NCI-H128 (cell line): ENCODE results near the gene OXCT2.
A peak's percentile ranks its signal among the peaks of the same experiment; 100 is the strongest.
"Not testable (repeated sequence)": the region's sequence is repeated elsewhere in the genome, so short reads cannot be mapped to it uniquely, and the experiment has no call there.

Source experiments
- DNase-seq: peaks from one replicate; lab custom pipeline; 2025; ENCODE audit not compliant: unreplicated experiment; lab: John Stamatoyannopoulos, UW

OXCT2 gene

DNA sequence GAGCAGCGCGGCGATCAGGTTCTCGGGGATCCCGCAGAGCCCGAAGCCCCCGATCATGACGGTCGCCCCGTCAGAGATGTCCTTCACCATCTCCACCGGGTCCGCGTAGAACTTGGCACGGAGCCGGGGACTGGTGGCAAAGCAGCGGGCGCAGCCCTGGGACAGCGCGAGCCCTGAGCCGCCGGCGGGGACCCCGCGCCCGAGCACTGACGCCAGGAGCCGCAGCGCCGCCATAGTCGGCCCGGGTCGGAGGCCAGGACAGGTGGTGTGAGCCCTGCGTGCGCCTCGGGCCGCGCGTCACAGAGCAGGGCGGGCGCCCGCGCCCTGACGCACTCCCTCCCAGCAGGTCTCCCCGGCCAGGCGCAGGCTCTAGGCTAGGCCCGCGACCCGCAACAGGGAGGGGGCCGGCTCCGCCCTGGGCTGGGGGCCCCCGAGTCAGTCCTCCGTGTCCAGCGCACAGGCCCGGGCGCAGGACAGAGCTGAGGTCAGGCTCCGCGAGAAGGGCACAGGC lies at the start of gene OXCT2:
TSS of gene OXCT2 (minus strand) at position 327 of the 511 bp plus-strand sequence. CDS start at position 234, 93 bp downstream.
- DNase-seq: not testable (repeated sequence)

- DNase-seq: no peak
Measured at GRCh38 chr1:39819091-39819812, 48.1 kb upstream of the OXCT2 start.

- no peak for DNase-seq
Measured at GRCh38 chr1:39818482-39818881, 47.3 kb upstream of the OXCT2 start.

- not testable (repeated sequence) for DNase-seq
Measured at GRCh38 chr1:39817091-39817932, 46.2 kb upstream of the OXCT2 start.

DNA sequence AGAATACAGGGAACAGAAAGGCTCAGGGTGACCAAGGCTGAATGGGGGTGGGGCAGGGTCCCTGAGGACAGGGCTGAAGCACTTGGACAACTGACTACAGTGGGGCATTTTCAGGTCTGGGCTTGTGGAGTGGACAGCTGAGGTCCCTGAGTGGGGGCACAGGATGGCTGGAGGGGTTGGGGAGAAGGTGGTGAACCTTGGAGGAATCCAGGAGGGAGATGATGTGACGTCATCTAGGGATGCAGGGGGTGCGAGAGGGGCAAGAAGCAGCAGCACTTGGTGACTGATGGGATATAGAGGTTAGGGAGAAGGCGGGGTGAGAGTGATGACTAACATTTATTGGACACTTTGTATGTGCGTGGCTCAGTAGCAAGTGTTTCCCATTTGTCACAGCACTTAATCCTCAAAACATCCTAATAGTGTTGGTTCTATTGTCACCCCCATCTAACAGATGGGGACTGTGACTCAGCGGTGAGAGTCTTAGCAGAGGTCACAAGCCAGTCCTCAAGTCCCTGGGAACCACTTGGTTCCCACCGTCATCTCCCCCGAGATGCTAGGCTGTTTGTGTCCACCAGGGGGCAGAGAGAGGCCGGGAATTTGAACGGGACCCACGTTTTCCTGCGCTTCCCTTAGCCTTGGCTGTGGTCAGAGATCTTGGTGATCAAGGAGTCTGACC lies 45.4 kb upstream of the OXCT2 start:
- DNase-seq: peak; percentile 60

DNA sequence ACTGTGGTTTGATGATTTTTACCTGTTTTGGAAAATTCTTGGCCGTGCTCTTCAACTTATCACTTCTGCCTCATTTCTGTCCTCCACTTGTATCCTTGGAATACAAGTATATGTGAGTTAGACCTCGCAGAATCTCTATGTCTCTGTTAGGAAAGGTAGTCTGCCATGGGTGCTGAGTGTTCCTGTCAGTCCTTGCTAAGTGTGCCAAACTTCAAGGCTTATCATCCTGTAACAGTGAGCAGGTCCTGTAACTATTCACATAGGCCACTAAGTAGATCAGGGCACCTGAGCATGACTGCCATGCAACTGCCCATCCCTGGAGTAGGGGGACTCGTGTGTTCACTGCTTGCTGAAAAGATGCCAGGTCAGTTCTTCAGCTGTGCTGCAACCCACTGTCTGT lies 41.8 kb upstream of the OXCT2 start:
- DNase-seq: no peak

DNA sequence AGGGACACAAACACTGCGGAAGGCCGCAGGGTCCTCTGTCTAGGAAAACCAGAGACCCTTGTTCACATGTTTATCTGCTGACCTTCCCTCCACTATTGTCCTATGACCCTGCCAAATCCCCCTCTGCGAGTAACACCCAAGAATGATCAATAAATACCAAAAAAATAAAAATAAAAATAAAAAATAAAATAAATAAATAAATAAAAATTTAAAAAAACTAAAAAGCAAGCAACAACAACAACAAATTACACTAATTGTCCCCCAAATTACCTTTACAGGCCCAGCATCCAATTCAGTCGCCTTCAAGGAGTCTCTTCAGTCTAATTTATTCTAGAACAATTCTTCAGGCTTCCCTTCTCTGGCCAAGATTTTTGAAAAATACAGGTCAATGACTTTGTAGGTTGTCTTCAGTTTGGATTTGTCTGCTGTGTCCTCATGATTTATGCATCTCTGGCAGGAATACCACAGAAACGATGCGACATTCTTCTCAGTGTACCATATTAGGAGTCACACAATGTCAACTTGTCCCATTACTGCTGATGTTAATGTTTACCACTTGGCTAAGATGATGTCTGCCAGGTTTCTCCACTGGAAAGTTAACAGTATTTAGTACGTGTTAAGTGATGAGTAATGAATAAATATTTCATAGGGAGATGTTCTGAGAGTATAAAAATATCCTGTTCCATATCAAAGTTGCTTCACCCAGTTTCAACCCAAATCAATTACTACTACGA lies 37.8 kb upstream of the OXCT2 start:
- no peak for DNase-seq

GRCh38 chr1:39805385-39805784 lies 34.2 kb upstream of the OXCT2 start:
- DNase-seq: no peak

GRCh38 chr1:39802496-39803260 lies 31.5 kb upstream of the OXCT2 start:
- DNase-seq: no peak

- DNase-seq: no peak
Measured at GRCh38 chr1:39800471-39800835, 29.3 kb upstream of the OXCT2 start.

- DNase-seq: peak; percentile 17
Measured at GRCh38 chr1:39799770-39800470, 28.8 kb upstream of the OXCT2 start.

DNA sequence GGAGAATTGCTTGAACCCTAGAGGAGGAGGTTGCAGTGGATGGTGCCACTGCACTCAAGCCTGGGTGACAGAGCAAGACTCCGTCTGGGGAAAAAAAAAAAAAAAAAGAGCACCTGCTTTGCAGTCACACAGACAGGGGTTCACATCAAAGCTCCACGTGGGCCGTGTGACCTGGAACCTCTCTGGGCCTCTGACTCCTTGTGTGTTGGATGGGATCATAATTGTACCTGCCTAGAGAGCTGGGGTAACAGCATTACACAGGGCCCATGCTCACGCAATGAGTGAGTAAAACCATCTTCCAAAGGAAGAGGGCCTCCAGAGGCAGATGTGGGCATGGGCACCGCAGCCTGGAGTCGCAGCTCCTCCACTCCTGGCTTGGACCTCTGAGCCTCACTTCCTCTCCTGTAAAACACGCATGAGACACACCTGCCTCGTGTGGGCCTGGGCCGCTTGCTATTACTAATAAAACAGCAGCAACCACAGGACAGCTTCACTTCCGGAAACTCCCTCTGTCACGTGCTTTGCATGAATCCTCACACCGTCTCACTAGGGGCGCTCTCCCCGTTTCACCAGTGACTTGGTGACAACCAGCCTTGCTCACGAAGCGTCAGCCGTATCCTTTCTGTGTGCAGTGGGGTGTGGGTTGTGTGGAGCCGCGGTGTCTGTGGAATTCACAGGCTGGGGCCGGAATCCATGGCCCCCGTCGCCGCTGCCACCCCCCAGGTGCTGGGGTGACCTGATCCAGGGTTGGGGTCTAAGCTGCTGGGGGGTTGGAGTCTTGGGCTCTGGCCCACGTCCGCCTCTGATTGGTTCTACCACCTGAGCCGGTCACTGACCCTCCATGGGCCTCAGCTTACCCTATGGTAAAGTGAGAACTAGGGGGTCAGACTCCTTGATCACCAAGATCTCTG lies 28.0 kb upstream of the OXCT2 start:
- not testable (repeated sequence) for DNase-seq

DNA sequence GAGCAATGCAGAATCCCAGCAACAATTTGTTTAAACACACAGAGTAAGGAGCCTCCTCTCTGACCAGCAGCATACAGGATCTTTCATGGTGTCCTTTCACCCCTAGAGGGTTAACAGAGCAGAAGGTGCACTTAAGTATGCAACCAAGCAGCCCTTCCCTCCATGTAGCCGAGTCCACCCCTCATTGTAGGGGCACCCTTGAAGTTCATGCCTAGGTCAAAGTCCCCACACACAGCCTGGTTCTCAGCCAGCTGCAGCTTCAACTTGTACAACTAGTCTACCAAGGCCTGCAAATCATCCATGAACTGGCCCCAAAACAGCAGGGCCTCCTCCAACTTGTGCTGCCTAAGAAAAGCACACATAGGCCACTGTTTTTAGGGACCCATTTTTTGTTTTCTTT lies 24.5 kb upstream of the OXCT2 start:
- no peak for DNase-seq

DNA sequence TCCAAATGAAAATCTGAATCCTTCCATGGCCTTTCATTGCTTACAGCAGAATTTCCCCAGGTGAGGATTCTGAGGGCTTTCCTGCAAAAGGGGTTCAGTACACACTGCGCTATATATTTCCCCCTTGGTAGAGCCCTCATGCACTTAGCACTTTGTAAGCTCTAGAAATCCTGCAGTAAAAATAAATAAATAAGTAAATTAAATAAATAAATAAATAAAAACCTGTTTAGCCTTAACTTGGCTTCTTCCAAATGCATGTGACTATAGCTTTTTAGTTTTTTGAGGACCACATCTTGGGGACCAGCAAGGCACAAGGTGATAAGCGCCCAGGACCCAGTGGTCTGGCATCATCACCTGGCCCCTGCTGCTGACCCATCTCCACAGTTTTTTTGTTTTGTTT lies 20.7 kb upstream of the OXCT2 start:
- no peak for DNase-seq

- DNase-seq: no peak
Measured at GRCh38 chr1:39789571-39790110, 18.5 kb upstream of the OXCT2 start.

DNA sequence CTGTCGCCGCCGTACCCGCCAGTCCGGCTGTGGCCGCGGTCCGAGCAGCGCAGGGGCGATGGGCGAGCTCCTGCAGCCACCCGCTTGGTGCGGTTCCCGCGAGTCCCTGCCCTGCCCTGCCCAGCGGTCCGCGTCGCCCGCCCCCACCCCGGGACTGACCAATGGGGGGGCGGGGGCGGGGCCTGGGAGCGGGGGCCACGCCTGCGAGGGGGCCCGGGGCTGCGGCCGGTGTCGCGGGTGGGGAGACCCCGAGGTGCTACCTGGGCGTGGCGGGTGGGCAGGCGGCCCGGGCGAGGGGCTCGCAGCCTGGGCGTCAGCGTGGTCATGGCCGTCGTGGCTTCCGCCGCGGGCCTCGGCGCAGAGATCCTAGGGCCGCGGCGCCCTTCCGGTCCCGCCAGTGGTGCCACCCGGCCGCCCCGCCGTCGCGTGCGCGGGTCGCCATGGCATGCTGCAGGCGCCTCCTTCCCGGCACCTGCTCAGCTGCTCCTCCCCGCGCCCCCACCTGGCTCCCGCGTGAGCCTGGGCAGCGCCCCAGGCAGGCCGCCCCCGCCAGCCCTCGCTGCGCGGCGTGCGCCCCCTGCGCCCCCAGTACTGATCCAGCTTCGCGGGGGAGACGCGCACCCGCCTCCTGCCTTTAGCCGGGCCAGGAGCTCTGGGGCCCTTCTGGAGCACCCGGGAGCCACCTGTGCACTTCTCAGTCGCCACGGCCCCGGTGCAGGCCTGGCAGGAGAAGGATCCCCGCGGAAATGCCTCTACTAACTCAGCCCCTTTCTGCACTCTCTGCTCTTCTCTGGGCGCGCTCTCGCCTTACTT lies 17.8 kb upstream of the OXCT2 start, which contains the start of gene BMP8B:
TSS of gene BMP8B (minus strand) at position 108 of the 813 bp plus-strand sequence. CDS start 380 bp downstream, outside the sequence.
- peak; percentile 18 for DNase-seq

- DNase-seq: no peak
Measured at GRCh38 chr1:39788426-39788757, 17.2 kb upstream of the OXCT2 start.
